ENCODE measurements around the gene SETDB2. TPM values are rescaled to one million over a fixed set of nuclear protein-coding genes. Genes with fewer than 3 reads are reported as not detected.

Gene SETDB2
- total and polyA plus RNA-seq, 2 of the 4 experiments (the other 2 are of a cell fraction) = 4.3 to 5.7 TPM

DNA sequence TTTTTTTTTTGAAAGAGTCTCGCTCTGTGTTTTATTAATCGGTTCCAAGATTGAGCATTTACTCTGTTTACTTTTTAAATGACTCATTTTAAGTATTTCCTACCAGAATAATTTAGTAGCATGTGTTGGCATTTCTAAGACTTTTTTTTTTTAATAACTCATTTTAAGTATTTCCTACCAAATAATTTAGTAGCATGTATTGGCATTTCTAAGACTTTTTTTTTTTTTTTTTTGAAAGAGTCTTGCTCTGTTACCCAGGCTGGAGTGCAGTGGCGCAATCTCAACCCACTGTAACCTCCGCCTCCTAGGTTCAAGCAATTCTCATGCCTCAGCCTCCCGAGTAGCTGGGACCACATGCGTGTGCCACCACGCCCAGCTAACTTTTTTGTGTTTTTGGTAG is 13.1 kb downstream of the SETDB2 start:
- Histone ChIP-seq H3K4me2 (ENCODE audit: low read depth, low read length) (no peak overlapping the region), H2AK5ac (ENCODE audit: low read depth, low read length) (peak overlapping the region; percentile 92), H2AK9ac (replicated peaks; ENCODE audit: low read depth, low read length, poor library complexity) (no peak overlapping the region), H3K18ac (ENCODE audit: low read depth, low read length) (peak overlapping the region; percentile 66), H4K8ac (ENCODE audit: low read depth in 2 of 2, low read length in 2 of 2) (peak overlapping the region; percentile 82 to 90), H3K27ac (ENCODE audit: insufficient read depth, low read length) (peak overlapping the region; percentile 81), H3K4ac (ENCODE audit: low read depth, low read length) (peak overlapping the region; percentile 73), H3K56ac (ENCODE audit: extremely low read depth, insufficient read depth, low read length) (no peak overlapping the region), H3K4me1 (ENCODE audit: control insufficient read depth, insufficient read depth, low read length) (peaks cover 14% of the 10 kb centered on the region), H3K9me3 (ENCODE audit: control insufficient read depth, insufficient read depth, low read length) (peaks cover 3% of the 10 kb centered on the region; the same call in 1 of the 2 replicates), H4K5ac (ENCODE audit: low read depth, low read length) (peak overlapping the region; percentile 66), H2BK120ac (ENCODE audit: low read depth, low read length) (peak overlapping the region; percentile 84), H3K14ac (replicated peaks; ENCODE audit: low read depth, low read length) (no peak overlapping the region), H2BK5ac (ENCODE audit: low read depth, low read length, poor library complexity, severe bottlenecking) (peak overlapping the region; percentile 75), H3K9me1 (ENCODE audit: insufficient read depth, low read length) (peaks cover 6% of the 10 kb centered on the region), H3K27me3 (ENCODE audit: control insufficient read depth, insufficient read depth, low read length) (no peaks in the 10 kb centered on the region), H3K79me1 (ENCODE audit: low read depth in 1 of 2, low read length in 2 of 2) (peaks cover 16 to 38% of the 10 kb centered on the region in 2 experiments), H4K20me1 (ENCODE audit: insufficient read depth, low read length) (no peaks in the 10 kb centered on the region), H4K91ac (ENCODE audit: insufficient read depth, low read depth, low read length) (peak overlapping the region; percentile 85), H3K36me3 (ENCODE audit: control insufficient read depth, insufficient read depth, low read length) (peaks cover 9% of the 10 kb centered on the region), H2BK15ac (ENCODE audit: low read depth, low read length) (peak overlapping the region; percentile 93; the same call in 1 of the 3 replicates), H3K23ac (ENCODE audit: low read depth, low read length) (no peak overlapping the region), H2AFZ (replicated peaks; ENCODE audit: low read length, poor library complexity) (no peak overlapping the region), H3K4me3 (ENCODE audit: insufficient read depth, low read depth, low read length) (no peak overlapping the region), H3K9ac (ENCODE audit: low read depth, low read length) (no peak overlapping the region), H2BK20ac (ENCODE audit: low read depth, low read length) (peak overlapping the region; percentile 73; the same call in 1 of the 2 replicates)
- peak; percentile 25; the same call in 1 of the 2 replicates for ATAC-seq (ENCODE audit: low read depth)
- dilution Hi-C loops (cut with HindIII; ENCODE audit: low sequenced_read_pairs, unreplicated experiment) (no loop called here), intact Hi-C loops (cut with micrococcal nuclease) (no loop called here), in situ Hi-C loops (cut with MboI; ENCODE audit: low sequenced_read_pairs) (no loop called here)
- no TSS peak for BruUV-seq (replicated peaks)
- peak; percentile 63 for DNase-seq
- CTCF ChIA-PET = no interaction called here
- POLR2A ChIA-PET (ENCODE audit: unreplicated experiment) = no interaction called here
- TF ChIP-seq MXI1 (IDR thresholded peaks at IDR 0.05; ENCODE audit: borderline replicate concordance, low read depth, low read length) (no peak), POLR2A (IDR thresholded peaks at IDR 0.05; ENCODE audit: low read depth, low read length) (no peak), MAZ (IDR thresholded peaks at IDR 0.05; ENCODE audit: borderline replicate concordance, low read depth, low read length) (no peak), FOS (IDR thresholded peaks at IDR 0.05; ENCODE audit: low read depth, low read length) (peak; percentile 23; the same call in 1 of the 2 replicates), RCOR1 (IDR thresholded peaks at IDR 0.05; ENCODE audit: insufficient replicate concordance, low read length) (no peak)
- no CpG with 5 or more reads among the region's 7 CpGs for WGBS, 2 experiments (ENCODE audit: extremely low coverage in 2 of 2, insufficient read length in 1 of 2)

Data from IMR-90 (cell line).